ENCODE measurements around the gene TLE3.

The TLE3 gene

GRCh38 chr15:70126362-70126761 lies 28.6 kb upstream of the TLE3 start:
- TF ChIP-seq CSDC2 (CRISPR knock-in tag; IDR thresholded peaks at IDR 0.05), result no peak
- TF ChIP-seq TOX (CRISPR knock-in tag; IDR thresholded peaks at IDR 0.05; ENCODE audit: borderline replicate concordance), result no peak
- TF ChIP-seq ZNF70 (CRISPR knock-in tag; IDR thresholded peaks at IDR 0.05), result no peak
- TF ChIP-seq CREB5 (CRISPR knock-in tag; IDR thresholded peaks at IDR 0.05; ENCODE audit: low read depth), result no peak
- TF ChIP-seq PPARA (CRISPR knock-in tag; IDR thresholded peaks at IDR 0.05; ENCODE audit: borderline replicate concordance), result no peak
- TF ChIP-seq CSRNP3 (CRISPR knock-in tag; IDR thresholded peaks at IDR 0.05), result no peak
- no peak for TF ChIP-seq SNAI2 (CRISPR knock-in tag; IDR thresholded peaks at IDR 0.05)
- no peak for TF ChIP-seq POU6F1 (CRISPR knock-in tag; IDR thresholded peaks at IDR 0.05; ENCODE audit: borderline replicate concordance, low read depth)
- TF ChIP-seq OSR1 (CRISPR knock-in tag; IDR thresholded peaks at IDR 0.05), result no peak
- no peak for TF ChIP-seq ZFP30 (CRISPR knock-in tag; IDR thresholded peaks at IDR 0.05)
- no peak for TF ChIP-seq GLIS3 (CRISPR knock-in tag; IDR thresholded peaks at IDR 0.05)
- TF ChIP-seq BACH2 (CRISPR knock-in tag; IDR thresholded peaks at IDR 0.05; ENCODE audit: borderline replicate concordance), result no peak
- TF ChIP-seq RARB (CRISPR knock-in tag; IDR thresholded peaks at IDR 0.05), result no peak
- TF ChIP-seq ZNF8 (CRISPR knock-in tag; IDR thresholded peaks at IDR 0.05), result no peak
- TF ChIP-seq ZC3H10 (CRISPR knock-in tag; IDR thresholded peaks at IDR 0.05), result no peak
- no peak for ATAC-seq

- TF ChIP-seq ZFP30 (CRISPR knock-in tag; IDR thresholded peaks at IDR 0.05) (no peak), CREB5 (CRISPR knock-in tag; IDR thresholded peaks at IDR 0.05; ENCODE audit: low read depth) (no peak), BACH2 (CRISPR knock-in tag; IDR thresholded peaks at IDR 0.05; ENCODE audit: borderline replicate concordance) (no peak), POU6F1 (CRISPR knock-in tag; IDR thresholded peaks at IDR 0.05; ENCODE audit: borderline replicate concordance, low read depth) (no peak), TSHZ2 (CRISPR knock-in tag; IDR thresholded peaks at IDR 0.05) (no peak), TCF4 (CRISPR knock-in tag; IDR thresholded peaks at IDR 0.05; ENCODE audit: borderline replicate concordance) (no peak), ZFP3 (CRISPR knock-in tag; IDR thresholded peaks at IDR 0.05) (no peak), ARNTL (CRISPR knock-in tag; IDR thresholded peaks at IDR 0.05; ENCODE audit: borderline replicate concordance, low read depth) (no peak), ZNF565 (CRISPR knock-in tag; conservative IDR thresholded peaks at IDR 0.05; ENCODE audit: low read depth) (no peak), GLIS3 (CRISPR knock-in tag; IDR thresholded peaks at IDR 0.05) (no peak), PATZ1 (CRISPR knock-in tag; IDR thresholded peaks at IDR 0.05; ENCODE audit: borderline replicate concordance) (no peak), ZNF70 (CRISPR knock-in tag; IDR thresholded peaks at IDR 0.05) (no peak), ISL1 (CRISPR knock-in tag; IDR thresholded peaks at IDR 0.05) (no peak), SNAI2 (CRISPR knock-in tag; IDR thresholded peaks at IDR 0.05) (no peak), OSR1 (CRISPR knock-in tag; IDR thresholded peaks at IDR 0.05) (no peak), ESRRG (CRISPR knock-in tag; IDR thresholded peaks at IDR 0.05) (no peak), CSDC2 (CRISPR knock-in tag; IDR thresholded peaks at IDR 0.05) (no peak), CSRNP3 (CRISPR knock-in tag; IDR thresholded peaks at IDR 0.05) (no peak), ZC3H10 (CRISPR knock-in tag; IDR thresholded peaks at IDR 0.05) (no peak)
- ATAC-seq, result no peak
Measured at GRCh38 chr15:70125605-70126004, 27.9 kb upstream of the TLE3 start.

Measured in SK-N-SH treated with all-trans-retinoic acid at 6 μM for 48 hours (cell line).